ENCODE results near the gene AP1S1.
"Not testable (repeated sequence)": the region's sequence is repeated elsewhere in the genome, so short reads cannot be mapped to it uniquely, and the experiment has no call there.

AP1S1 gene

GRCh38 chr7:101200504-101200861, 46.2 kb downstream of the AP1S1 start:
- DNase-seq (ENCODE audit: extremely low read depth, low read depth): no peak
- TF ChIP-seq CTCF (IDR thresholded peaks at IDR 0.05; ENCODE audit: low read depth, low read length): no peak

DNA sequence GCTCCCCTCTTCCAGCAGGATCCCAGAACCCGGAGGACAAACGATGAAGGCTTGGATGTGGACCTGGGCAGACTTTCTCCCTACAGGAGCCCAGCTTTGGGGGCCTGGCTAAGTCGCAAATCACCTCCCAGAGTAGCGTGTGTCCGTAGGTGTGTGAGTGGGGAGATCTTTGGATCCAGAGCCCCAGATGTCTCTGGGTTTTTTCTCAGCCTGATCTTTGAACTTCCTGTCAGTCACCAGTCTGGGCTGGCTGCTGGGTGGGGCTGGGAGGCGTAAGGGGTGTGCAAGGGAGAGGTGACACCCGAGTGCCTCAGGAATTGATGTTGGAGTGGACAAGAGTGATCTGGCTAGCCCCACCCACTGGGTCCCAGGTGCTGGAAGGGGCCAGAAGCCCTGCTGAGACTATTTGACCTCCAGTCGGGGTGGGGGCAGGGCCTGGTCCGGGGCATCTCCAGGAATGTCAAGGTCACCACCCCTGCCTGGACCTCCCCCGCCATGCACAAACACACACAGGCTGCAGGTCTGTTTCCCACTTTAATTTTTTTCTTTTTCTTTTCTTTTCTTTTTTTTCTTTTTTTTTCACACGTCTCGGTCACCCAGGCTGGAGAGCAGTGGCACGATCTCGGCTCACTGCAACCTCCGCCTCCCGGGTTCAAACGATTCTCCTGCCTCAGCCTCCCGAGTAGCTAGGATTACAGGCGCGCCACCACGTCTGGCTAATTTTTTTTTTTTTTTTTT, 46.8 kb downstream of the AP1S1 start, which contains the start of gene MOGAT3:
Gene MOGAT3, minus strand, starts transcription at position 175 of the 738 bp plus-strand sequence. CDS start 182 bp downstream, outside the sequence.
- no peak for TF ChIP-seq CTCF (IDR thresholded peaks at IDR 0.05; ENCODE audit: low read depth, low read length)
- DNase-seq (ENCODE audit: extremely low read depth, low read depth): no peak

DNA sequence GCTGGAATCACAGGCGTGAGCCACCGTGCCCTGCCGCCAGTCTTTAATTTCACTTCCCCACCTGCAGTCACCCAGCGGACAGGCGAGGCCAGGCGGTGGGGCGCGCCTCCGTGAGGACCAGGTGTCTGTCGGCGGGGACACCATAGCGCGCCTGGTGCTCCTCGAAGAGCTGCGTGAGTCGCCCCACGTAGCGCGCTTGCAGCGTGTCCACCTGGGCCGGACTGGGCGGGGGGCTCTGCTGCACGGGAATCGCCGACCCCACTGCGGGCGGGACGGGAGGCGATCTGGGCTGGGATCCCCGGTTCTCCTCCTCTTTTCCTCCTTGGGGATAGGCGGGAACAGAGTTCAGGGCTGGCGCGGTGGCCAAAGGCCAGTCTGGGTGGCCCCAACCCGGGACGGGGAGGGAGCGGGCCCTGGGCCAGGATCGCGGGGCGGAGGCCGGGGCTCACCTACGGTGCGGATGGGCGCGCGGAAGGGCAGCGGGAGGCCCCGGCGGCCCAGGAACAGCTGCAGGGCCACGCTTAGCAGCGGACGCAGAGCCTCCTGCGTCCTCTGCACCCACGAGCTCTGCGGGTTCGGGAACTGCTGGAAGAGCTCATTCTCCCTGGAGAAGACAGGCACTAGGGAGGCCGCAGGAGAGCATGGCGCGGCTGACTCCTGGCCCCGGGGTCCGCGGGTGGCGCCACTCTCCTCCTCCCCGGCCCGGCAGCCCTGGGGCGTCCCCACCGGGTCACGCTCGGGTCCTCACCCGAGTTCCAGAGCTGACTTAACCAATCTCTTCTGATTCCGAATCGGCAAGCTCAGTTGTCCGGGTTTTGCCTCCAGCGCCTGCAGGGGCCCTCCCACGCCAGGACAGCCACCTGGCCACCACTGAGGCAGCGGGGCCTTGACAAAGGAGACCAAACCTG, 47.7 kb downstream of the AP1S1 start:
- TF ChIP-seq CTCF (IDR thresholded peaks at IDR 0.05; ENCODE audit: low read depth, low read length): no peak
- DNase-seq (ENCODE audit: extremely low read depth, low read depth): no peak

DNA sequence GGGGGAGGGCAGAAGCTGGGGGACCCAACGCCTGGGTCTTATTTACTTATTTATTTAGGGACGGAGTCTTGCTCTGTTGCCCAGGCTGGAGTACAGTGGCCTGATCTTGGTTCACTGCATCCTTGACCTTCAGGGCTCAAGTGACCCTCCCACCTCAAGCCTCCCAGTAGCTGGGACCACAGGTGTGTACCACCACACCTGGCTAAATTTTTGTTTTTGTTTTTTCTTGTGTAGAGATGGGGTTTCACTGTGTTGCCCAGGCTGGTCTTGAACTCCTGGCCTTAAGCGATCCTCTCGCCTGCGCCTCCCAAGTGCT, 48.3 kb downstream of the AP1S1 start:
- TF ChIP-seq CTCF (IDR thresholded peaks at IDR 0.05; ENCODE audit: low read depth, low read length): no peak
- no peak for DNase-seq (ENCODE audit: extremely low read depth, low read depth)

- DNase-seq (ENCODE audit: extremely low read depth, low read depth): not testable (repeated sequence)
These were observed 49.8 kb downstream of the AP1S1 start for GRCh38 chr7:101203740-101204738.

DNA sequence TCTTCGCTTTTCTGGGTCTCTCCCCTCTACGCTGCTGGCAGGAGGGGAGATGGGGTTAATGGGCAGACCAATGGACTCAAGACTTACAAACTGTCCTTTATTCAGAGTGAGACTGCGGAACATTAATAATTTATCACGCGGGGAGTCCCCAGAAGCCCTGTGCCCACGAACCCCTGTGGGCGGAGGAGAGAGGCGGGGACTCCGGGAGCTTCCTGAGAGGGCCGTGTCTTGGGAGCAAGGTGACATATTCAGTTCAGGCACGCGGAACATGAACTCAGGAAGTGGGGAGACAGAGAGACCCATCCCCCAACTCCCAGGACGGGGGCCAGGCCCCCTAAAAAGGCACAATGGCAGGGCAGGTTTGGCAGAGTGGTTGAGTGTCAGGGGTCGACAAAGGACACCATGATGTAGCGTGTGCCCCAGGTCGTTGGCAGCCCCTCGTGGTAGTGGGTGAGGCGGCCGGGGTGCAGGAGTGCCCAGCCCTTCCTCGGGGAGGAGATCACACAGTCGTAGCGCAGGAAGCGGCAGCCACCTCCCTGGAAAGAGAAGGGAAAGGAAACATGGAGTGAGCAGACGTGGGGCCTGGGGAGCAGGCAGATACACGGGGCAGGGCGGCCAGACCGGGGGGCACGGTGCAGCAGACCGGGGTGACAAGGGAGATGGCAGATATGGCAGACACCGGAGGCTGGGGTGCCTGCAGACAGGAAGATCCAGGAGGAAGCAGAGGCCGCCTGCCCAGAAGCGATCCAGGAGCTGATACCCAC, 51.8 kb downstream of the AP1S1 start:
- no peak for DNase-seq (ENCODE audit: extremely low read depth, low read depth)
- no peak for TF ChIP-seq CTCF (IDR thresholded peaks at IDR 0.05; ENCODE audit: low read depth, low read length)

DNA sequence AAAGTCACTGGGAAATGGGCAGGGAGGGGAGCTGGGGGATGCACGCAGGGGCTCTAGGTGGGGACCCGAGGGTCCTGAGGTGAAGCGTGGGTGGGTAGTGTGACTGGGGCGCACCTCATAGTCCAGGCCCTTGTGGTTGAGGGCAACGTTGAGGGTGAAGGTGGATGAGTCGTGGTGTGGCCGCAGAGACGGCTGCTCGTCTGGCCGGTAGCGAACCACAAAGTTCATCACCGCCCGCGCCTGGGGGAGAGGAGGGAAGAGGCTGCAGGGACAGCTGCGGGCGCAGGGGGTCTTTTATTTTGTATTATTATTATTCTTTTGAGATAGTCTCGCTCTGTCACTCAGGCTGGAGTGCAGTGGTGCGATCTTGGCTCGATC, 52.4 kb downstream of the AP1S1 start:
- DNase-seq (ENCODE audit: extremely low read depth, low read depth): no peak

More for the DNA sequence above, 52.4 kb downstream of the AP1S1 start:
- TF ChIP-seq CTCF (IDR thresholded peaks at IDR 0.05; ENCODE audit: low read depth, low read length): no peak
